ENCODE measurements around the gene CRTAC1.

The CRTAC1 gene

GRCh38 chr10:98029149-98030092, 1.0 kb downstream of the CRTAC1 start:
- no peak for DNase-seq (ENCODE audit: low read depth)

- DNase-seq (ENCODE audit: low read depth) = no peak
Measured at GRCh38 chr10:98028168-98028770, 2.2 kb downstream of the CRTAC1 start.

- no peak for DNase-seq (ENCODE audit: low read depth)
Measured at GRCh38 chr10:98023024-98023423, 7.4 kb downstream of the CRTAC1 start.

GRCh38 chr10:98020784-98021183, 9.6 kb downstream of the CRTAC1 start:
- no peak for DNase-seq (ENCODE audit: low read depth)

- no peak for DNase-seq (ENCODE audit: low read depth)
Measured at GRCh38 chr10:98020254-98020653, 10.2 kb downstream of the CRTAC1 start.

GRCh38 chr10:98019784-98020183, 10.6 kb downstream of the CRTAC1 start:
- no peak for DNase-seq (ENCODE audit: low read depth)

- no peak for DNase-seq (ENCODE audit: low read depth)
Measured at GRCh38 chr10:98016772-98017475, 13.5 kb downstream of the CRTAC1 start.

GRCh38 chr10:98013776-98014175, 16.6 kb downstream of the CRTAC1 start:
- DNase-seq (ENCODE audit: low read depth) = no peak

GRCh38 chr10:98013122-98013521, 17.3 kb downstream of the CRTAC1 start:
- DNase-seq (ENCODE audit: low read depth) = no peak

GRCh38 chr10:98012644-98013043, 17.8 kb downstream of the CRTAC1 start:
- no peak for DNase-seq (ENCODE audit: low read depth)

- DNase-seq (ENCODE audit: low read depth) = no peak
Measured at GRCh38 chr10:98010939-98011685, 19.3 kb downstream of the CRTAC1 start.

- no peak for DNase-seq (ENCODE audit: low read depth)
Measured at GRCh38 chr10:98006266-98006665, 24.2 kb downstream of the CRTAC1 start.

GRCh38 chr10:98001736-98002135, 28.7 kb downstream of the CRTAC1 start:
- no peak for DNase-seq (ENCODE audit: low read depth)

- no peak for DNase-seq (ENCODE audit: low read depth)
Measured at GRCh38 chr10:98000346-98000745, 30.1 kb downstream of the CRTAC1 start.

- DNase-seq (ENCODE audit: low read depth) = no peak
Measured at GRCh38 chr10:97999923-98000248, 30.5 kb downstream of the CRTAC1 start.

- DNase-seq (ENCODE audit: low read depth) = no peak
Measured at GRCh38 chr10:97999066-97999922, 31.1 kb downstream of the CRTAC1 start.

GRCh38 chr10:97991871-97992270, 38.5 kb downstream of the CRTAC1 start:
- DNase-seq (ENCODE audit: low read depth) = no peak

GRCh38 chr10:97981816-97982215, 48.6 kb downstream of the CRTAC1 start:
- no peak for DNase-seq (ENCODE audit: low read depth)

- DNase-seq (ENCODE audit: low read depth) = no peak
Measured at GRCh38 chr10:97977673-97978072, 52.7 kb downstream of the CRTAC1 start.

- DNase-seq (ENCODE audit: low read depth) = no peak
Measured at GRCh38 chr10:97975598-97975997, 54.8 kb downstream of the CRTAC1 start.

All from T-helper 22 cell (primary cell).